Vagina (tissue), 2 donors: ENCODE data around the gene CD46.

Source experiments
- POLR2A ChIP-seq, 2 donors: fragments of 450-650 bp; IDR thresholded peaks; one replicate each; pipeline ENCODE4 v1.6.1; 2017; ENCODE audit warnings: antibody characterized with exemption in 2 of 2, mild to moderate bottlenecking in 2 of 2, moderate library complexity in 2 of 2
- POLR2AphosphoS5 ChIP-seq, 2 donors: sonication (generic); formaldehyde crosslinking; IDR thresholded peaks; one replicate each; pipeline ENCODE4 v1.9.0; 2017; ENCODE audit warnings: antibody characterized with exemption in 2 of 2, mild to moderate bottlenecking in 2 of 2, low read depth in 1 of 2; ENCODE audit not compliant: insufficient read depth in 1 of 2
- TF ChIP-seq, protein P1 (sequence below), 3 experiments: fragments of 450-650 bp in 2 of 3; fragments of 200-600 bp in 1 of 3; sonication (generic) in 1 of 3; IDR thresholded peaks; one replicate each; pipeline ENCODE4 v1.5.1; 2017 to 2019; ENCODE audit warnings: antibody characterized with exemption in 3 of 3, mild to moderate bottlenecking in 2 of 3, moderate library complexity in 2 of 3

DNA sequence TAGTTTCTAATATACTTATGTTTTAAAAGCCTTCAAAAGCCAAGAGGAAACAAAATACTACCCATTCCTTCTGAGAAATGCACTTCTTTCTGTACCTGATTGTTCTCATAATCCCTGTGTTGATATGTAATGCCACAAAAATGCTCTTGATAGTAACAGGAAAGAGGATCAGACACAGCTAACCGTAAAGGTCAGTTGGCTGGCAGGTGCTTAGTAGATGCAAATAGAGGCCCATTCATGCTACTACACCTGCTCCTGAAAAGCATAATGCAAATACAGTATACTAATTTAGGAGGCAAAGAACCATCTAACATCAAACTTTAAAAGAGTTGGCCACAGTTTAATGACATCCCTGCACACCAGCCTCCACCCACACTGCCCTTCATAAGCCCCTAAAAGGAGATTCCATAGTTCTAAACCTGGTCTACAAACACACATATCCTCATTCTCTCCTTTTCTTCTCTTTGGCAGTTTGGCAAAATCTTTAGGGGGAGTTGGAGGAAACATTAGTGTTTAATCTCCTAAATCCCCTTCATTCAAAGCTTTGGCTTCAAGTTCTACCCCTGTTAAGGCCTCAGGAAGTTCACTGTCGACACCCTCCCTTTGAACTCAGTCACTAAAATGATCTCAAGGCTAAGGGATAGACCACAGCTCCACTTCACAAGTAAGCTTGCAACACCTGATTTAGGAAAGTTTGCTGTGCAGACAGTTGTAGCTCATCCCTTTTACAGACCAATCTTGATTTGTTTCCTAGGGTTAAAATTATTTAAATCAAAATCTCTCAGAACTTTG lies 2.9 kb upstream of the CD46 start:
- TF ChIP-seq, protein P1, sequence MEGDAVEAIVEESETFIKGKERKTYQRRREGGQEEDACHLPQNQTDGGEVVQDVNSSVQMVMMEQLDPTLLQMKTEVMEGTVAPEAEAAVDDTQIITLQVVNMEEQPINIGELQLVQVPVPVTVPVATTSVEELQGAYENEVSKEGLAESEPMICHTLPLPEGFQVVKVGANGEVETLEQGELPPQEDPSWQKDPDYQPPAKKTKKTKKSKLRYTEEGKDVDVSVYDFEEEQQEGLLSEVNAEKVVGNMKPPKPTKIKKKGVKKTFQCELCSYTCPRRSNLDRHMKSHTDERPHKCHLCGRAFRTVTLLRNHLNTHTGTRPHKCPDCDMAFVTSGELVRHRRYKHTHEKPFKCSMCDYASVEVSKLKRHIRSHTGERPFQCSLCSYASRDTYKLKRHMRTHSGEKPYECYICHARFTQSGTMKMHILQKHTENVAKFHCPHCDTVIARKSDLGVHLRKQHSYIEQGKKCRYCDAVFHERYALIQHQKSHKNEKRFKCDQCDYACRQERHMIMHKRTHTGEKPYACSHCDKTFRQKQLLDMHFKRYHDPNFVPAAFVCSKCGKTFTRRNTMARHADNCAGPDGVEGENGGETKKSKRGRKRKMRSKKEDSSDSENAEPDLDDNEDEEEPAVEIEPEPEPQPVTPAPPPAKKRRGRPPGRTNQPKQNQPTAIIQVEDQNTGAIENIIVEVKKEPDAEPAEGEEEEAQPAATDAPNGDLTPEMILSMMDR (IDR thresholded peaks at IDR 0.05) = no peak
- TF ChIP-seq POLR2A (IDR thresholded peaks at IDR 0.05) = no peak
- no peak for TF ChIP-seq POLR2AphosphoS5 (IDR thresholded peaks at IDR 0.05; ENCODE audit: insufficient read depth in 1 of 2, low read depth in 1 of 2)
